HG02973 (cell line): Measurements from ENCODE around the gene OR11A1.

Source experiments
- ATAC-seq: cut with Tn5 transposase; IDR thresholded peaks from one replicate; pipeline ENCODE4 v1.9.1; 2021; ENCODE audit warnings: moderate library complexity; ENCODE audit not compliant: unreplicated experiment

Gene OR11A1

GRCh38 chr6:29399525-29399924 is 57.3 kb downstream of the OR11A1 start:
- ATAC-seq, result no peak

- ATAC-seq, result no peak
These were observed 61.5 kb downstream of the OR11A1 start, which contains the start of gene OR12D2 for GRCh38 chr6:29395331-29395730. TSS of gene OR12D2 (plus strand) at chr6:29395631. CDS start at chr6:29396700, 1,069 bp downstream.

GRCh38 chr6:29388533-29388932 is 68.3 kb downstream of the OR11A1 start:
- ATAC-seq, result no peak

- ATAC-seq, result no peak
These were observed 80.9 kb downstream of the OR11A1 start for GRCh38 chr6:29376003-29376402.
